Measurements from ENCODE around the gene IRF5. TPM values are rescaled to one million over a fixed set of nuclear protein-coding genes. Genes with fewer than 3 reads are reported as not detected.
"Not testable (repeated sequence)": the region's sequence is repeated elsewhere in the genome, so short reads cannot be mapped to it uniquely, and the experiment has no call there.

The IRF5 gene
- total RNA-seq, 2 experiments from 2014 or later, result 6.5 to 7.7 TPM

- DNase-seq (no peak), ATAC-seq (no peak)
- peaks cover 6% of the 10 kb centered on the region for H3K4me1 Mint-ChIP-seq (ENCODE audit: low read depth)
- no peak for TF ChIP-seq CTCF (IDR thresholded peaks at IDR 0.05)
- H3K9me3 Mint-ChIP-seq, result no peaks in the 10 kb centered on the region
- ChIA-PET POLR2A (no interaction called here), CTCF (interaction anchor here (0.7 to 2.3 kb wide), 4 partner anchors 8 to 252 kb away, joined by 3 to 13 read pairs (median 4); no protein-coding TSS in a partner anchor)
- no peak overlapping the region for H3K4me3 Mint-ChIP-seq
- H3K36me3 Mint-ChIP-seq (ENCODE audit: low read depth), result no peaks in the 10 kb centered on the region
- H3K27ac Mint-ChIP-seq, result no peak overlapping the region
- H3K27me3 Mint-ChIP-seq, result peaks cover 39% of the 10 kb centered on the region
- intact Hi-C loops (cut with micrococcal nuclease), result no loop called here
Measured at GRCh38 chr7:128911423-128912031, 26.2 kb upstream of the IRF5 start.

- Mint-ChIP-seq H3K9me3 (no peaks in the 10 kb centered on the region), H3K27ac (no peak overlapping the region), H3K36me3 (ENCODE audit: low read depth) (no peaks in the 10 kb centered on the region), H3K27me3 (peaks cover 46% of the 10 kb centered on the region), H3K4me1 (ENCODE audit: low read depth) (peaks cover 6% of the 10 kb centered on the region), H3K4me3 (no peak overlapping the region)
- ATAC-seq (no peak), DNase-seq (no peak)
- POLR2A ChIA-PET, result no interaction called here
- CTCF ChIA-PET, result interaction anchor here (1.5 kb wide), 1 partner anchor 9 kb away, joined by 4 read pairs; no protein-coding TSS in a partner anchor
- no peak for TF ChIP-seq CTCF (IDR thresholded peaks at IDR 0.05)
- intact Hi-C loops (cut with micrococcal nuclease), result no loop called here
Measured at GRCh38 chr7:128912281-128912680, 25.4 kb upstream of the IRF5 start.

GRCh38 chr7:128912709-128913495, 24.8 kb upstream of the IRF5 start:
- DNase-seq, ATAC-seq, POLR2A ChIA-PET: not testable (repeated sequence)

GRCh38 chr7:128913870-128914565, 23.7 kb upstream of the IRF5 start:
- no peak for ATAC-seq

More at GRCh38 chr7:128912709-128913495, 24.8 kb upstream of the IRF5 start:
- H3K9me3 Mint-ChIP-seq; H3K36me3 Mint-ChIP-seq (ENCODE audit: low read depth); H3K27ac Mint-ChIP-seq; H3K4me3 Mint-ChIP-seq; H3K4me1 Mint-ChIP-seq (ENCODE audit: low read depth); intact Hi-C loops (cut with micrococcal nuclease): not testable (repeated sequence)
- CTCF ChIA-PET, result interaction anchor here (1.5 kb wide), 1 partner anchor 10 kb away, joined by 4 read pairs; no protein-coding TSS in a partner anchor
- H3K27me3 Mint-ChIP-seq, result peaks cover 42% of the 10 kb centered on the region

More at GRCh38 chr7:128913870-128914565, 23.7 kb upstream of the IRF5 start:
- ChIA-PET POLR2A (no interaction called here), CTCF (interaction anchor here (0.9 to 1.4 kb wide), 2 partner anchors 17 to 177 kb away, joined by 3 to 10 read pairs; no protein-coding TSS in a partner anchor)
- intact Hi-C loops (cut with micrococcal nuclease), result no loop called here
- Mint-ChIP-seq H3K27me3 (peaks cover 37% of the 10 kb centered on the region), H3K27ac (no peak overlapping the region), H3K4me1 (ENCODE audit: low read depth) (peaks cover 6% of the 10 kb centered on the region), H3K9me3 (no peaks in the 10 kb centered on the region), H3K36me3 (ENCODE audit: low read depth) (no peaks in the 10 kb centered on the region), H3K4me3 (no peak overlapping the region)
- no peak for DNase-seq
- TF ChIP-seq CTCF (IDR thresholded peaks at IDR 0.05), result no peak
